Esophagus muscularis mucosa (tissue), 3 donors: ENCODE measurements around the gene CCDC102B.

Experiments
- CTCF ChIP-seq, 3 experiments: fragments of 200-600 bp in 2 of 3; fragments of 450-650 bp in 1 of 3; sonication (generic) in 2 of 3; IDR thresholded peaks; one replicate each; pipeline ENCODE4 v1.5.1; 2017 to 2019; ENCODE audit warnings: antibody characterized with exemption in 3 of 3, mild to moderate bottlenecking in 2 of 3, moderate library complexity in 1 of 3
- POLR2A ChIP-seq: fragments of 450-650 bp; IDR thresholded peaks from one replicate; pipeline ENCODE4 v1.6.1; 2017; ENCODE audit warnings: antibody characterized with exemption, moderate library complexity, mild to moderate bottlenecking, low read depth

GRCh38 chr18:68793951-68794350 is 3.9 kb upstream of the CCDC102B start:
- TF ChIP-seq CTCF (IDR thresholded peaks at IDR 0.05), result no peak
- no peak for TF ChIP-seq POLR2A
